Stimulated activated CD8-positive, alpha-beta memory T cell treated with anti-CD3 and anti-CD28 coated beads, Interleukin-7, amount 100 ng/mL, for 24 hours (primary cell): ENCODE measurements around the gene TNFSF4.
"Not testable (repeated sequence)": the region's sequence is repeated elsewhere in the genome, so short reads cannot be mapped to it uniquely, and the experiment has no call there.

Source experiments
- DNase-seq: peaks from one replicate; pipeline ENCODE4 v3.0.0-alpha.2; 2020; ENCODE audit warnings: low read depth

The TNFSF4 gene

GRCh38 chr1:173163222-173163621 lies 43.9 kb downstream of the TNFSF4 start:
- no peak for DNase-seq

- no peak for DNase-seq
Measured at GRCh38 chr1:173162601-173163000, 44.5 kb downstream of the TNFSF4 start.

- no peak for DNase-seq
Measured at GRCh38 chr1:173161510-173162221, 45.5 kb downstream of the TNFSF4 start.

GRCh38 chr1:173153964-173154363 lies 53.2 kb downstream of the TNFSF4 start:
- DNase-seq: not testable (repeated sequence)

- DNase-seq: no peak
Measured at GRCh38 chr1:173153503-173153902, 53.6 kb downstream of the TNFSF4 start.

- no peak for DNase-seq
Measured at GRCh38 chr1:173152598-173152997, 54.5 kb downstream of the TNFSF4 start.

- no peak for DNase-seq
Measured at GRCh38 chr1:173150795-173151194, 56.3 kb downstream of the TNFSF4 start.

- DNase-seq: no peak
Measured at GRCh38 chr1:173149887-173150286, 57.2 kb downstream of the TNFSF4 start.

GRCh38 chr1:173148971-173149370 lies 58.2 kb downstream of the TNFSF4 start:
- no peak for DNase-seq

- DNase-seq: no peak
Measured at GRCh38 chr1:173148545-173148944, 58.6 kb downstream of the TNFSF4 start.

- no peak for DNase-seq
Measured at GRCh38 chr1:173140733-173141132, 66.4 kb downstream of the TNFSF4 start.

GRCh38 chr1:173139706-173140105 lies 67.4 kb downstream of the TNFSF4 start:
- DNase-seq: no peak

GRCh38 chr1:173137107-173137706 lies 69.9 kb downstream of the TNFSF4 start:
- no peak for DNase-seq

GRCh38 chr1:173134800-173135199 lies 72.3 kb downstream of the TNFSF4 start:
- DNase-seq: no peak

GRCh38 chr1:173134029-173134428 lies 73.1 kb downstream of the TNFSF4 start:
- DNase-seq: no peak
